HepG2 (cell line): ENCODE results near the gene CXADR.
A peak's percentile ranks its signal among the peaks of the same experiment; 100 is the strongest.

ENCODE experiments used
- ATM ChIP-seq: fragments of 450-650 bp; IDR thresholded peaks from 2 replicates; pipeline ENCODE4 v1.7.1; 2017; ENCODE audit warnings: mild to moderate bottlenecking, borderline replicate concordance
- FOXK2 ChIP-seq: fragments of 450-650 bp; IDR thresholded peaks from 2 replicates; pipeline ENCODE4 v1.6.1; 2016
- HNF4G ChIP-seq, 2 experiments: sonication (generic) in 1 of 2; formaldehyde crosslinking in 1 of 2; IDR thresholded peaks; 2 replicates each; pipeline versions ENCODE4 v1.4.0 to v1.6.1; 2011 to 2020; ENCODE audit warnings: borderline replicate concordance in 2 of 2, low read depth in 2 of 2, mild to moderate bottlenecking in 2 of 2, low read length in 1 of 2, missing genetic modification reagents in 1 of 2, moderate library complexity in 1 of 2
- POLR2A ChIP-seq, 2 experiments: IDR thresholded peaks; 2 replicates each; pipeline ENCODE4 v1.6.1; 2011; ENCODE audit warnings: low read depth in 2 of 2, low read length in 2 of 2, mild to moderate bottlenecking in 1 of 2, moderate library complexity in 1 of 2; ENCODE audit not compliant: insufficient read depth in 1 of 2
- SUZ12 ChIP-seq: fragments of 150-350 bp; IDR thresholded peaks from 2 replicates; pipeline ENCODE4 v1.6.1; 2014; ENCODE audit warnings: low read depth, low read length
- ZNF678 ChIP-seq: sonication (generic); formaldehyde crosslinking; IDR thresholded peaks from 2 replicates; pipeline ENCODE4 v1.4.0; 2020; ENCODE audit warnings: mild to moderate bottlenecking, missing genetic modification reagents
- TF ChIP-seq, protein P1 (sequence below): sonication (generic); formaldehyde crosslinking; conservative IDR thresholded peaks from 2 replicates; pipeline ENCODE4 v1.8.0; 2022; ENCODE audit warnings: missing genetic modification reagents

DNA sequence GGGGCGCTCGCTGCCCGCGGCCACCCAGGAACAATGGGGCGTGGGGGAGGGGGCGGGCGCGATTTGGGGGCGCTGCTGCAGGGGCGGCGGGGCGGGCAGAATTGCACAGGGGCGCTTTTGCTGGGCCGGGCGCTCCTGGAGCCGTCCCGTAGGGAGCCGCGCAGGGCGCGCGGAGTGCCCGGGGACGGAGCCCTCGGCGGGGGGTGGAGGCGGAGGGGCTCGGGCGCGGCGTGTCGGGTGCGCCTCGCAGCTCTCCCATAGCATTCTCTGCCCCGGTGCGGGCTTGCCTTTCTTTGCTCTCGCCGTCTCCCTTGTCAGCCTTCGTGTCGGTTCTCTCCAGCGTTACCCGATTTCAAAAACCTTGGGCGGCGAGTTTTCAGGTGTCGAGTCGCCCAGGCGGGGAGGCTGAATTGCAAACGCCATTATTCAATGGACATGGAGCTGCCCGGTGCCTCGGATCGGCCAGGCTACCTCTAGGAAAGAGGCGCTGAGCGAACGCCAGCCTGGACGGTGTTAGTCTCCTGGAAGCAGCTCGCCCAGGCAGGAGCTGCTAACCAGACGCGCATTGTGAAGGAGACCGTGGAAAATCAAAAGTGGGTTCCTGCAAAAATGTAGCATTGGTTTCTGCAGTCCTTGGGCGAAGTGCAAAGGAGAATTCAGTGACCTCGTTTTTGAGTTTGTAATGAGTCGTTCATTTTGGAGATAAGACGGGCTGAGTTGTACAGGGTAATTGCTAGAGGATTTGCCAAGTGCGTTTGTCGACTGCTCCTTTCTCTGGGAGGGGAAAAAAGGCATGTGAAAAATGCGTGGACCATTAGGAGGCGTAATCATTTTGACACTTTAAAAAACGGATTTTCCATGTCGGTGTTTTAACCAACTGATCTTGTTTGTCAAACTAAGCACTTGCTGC is 626 bp downstream of the CXADR start:
- TF ChIP-seq ATM (no peak), SUZ12 (no peak), ZNF678 (no peak), POLR2A (IDR thresholded peaks at IDR 0.05; ENCODE audit: insufficient read depth in 1 of 2, low read depth in 2 of 2, low read length in 2 of 2) (0 out of 4 replicates have a peak, but pooled peaks of 1 of the 2 experiments have one; percentile 23), FOXK2 (no peak), HNF4G (IDR thresholded peaks at IDR 0.05; ENCODE audit: borderline replicate concordance, low read depth, low read length) (no peak), HNF4G (CRISPR knock-in tag; IDR thresholded peaks at IDR 0.05; ENCODE audit: borderline replicate concordance, low read depth) (no peak)
- TF ChIP-seq, protein P1, sequence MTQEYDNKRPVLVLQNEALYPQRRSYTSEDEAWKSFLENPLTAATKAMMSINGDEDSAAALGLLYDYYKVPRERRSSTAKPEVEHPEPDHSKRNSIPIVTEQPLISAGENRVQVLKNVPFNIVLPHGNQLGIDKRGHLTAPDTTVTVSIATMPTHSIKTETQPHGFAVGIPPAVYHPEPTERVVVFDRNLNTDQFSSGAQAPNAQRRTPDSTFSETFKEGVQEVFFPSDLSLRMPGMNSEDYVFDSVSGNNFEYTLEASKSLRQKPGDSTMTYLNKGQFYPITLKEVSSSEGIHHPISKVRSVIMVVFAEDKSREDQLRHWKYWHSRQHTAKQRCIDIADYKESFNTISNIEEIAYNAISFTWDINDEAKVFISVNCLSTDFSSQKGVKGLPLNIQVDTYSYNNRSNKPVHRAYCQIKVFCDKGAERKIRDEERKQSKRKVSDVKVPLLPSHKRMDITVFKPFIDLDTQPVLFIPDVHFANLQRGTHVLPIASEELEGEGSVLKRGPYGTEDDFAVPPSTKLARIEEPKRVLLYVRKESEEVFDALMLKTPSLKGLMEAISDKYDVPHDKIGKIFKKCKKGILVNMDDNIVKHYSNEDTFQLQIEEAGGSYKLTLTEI (CRISPR knock-in tag): no peak
